GM12874 (cell line): Measurements from ENCODE around the gene MARCKS.

Experiments
- TF ChIP-seq, protein P1 (sequence below): IDR thresholded peaks from 2 replicates; pipeline ENCODE4 v1.5.1; 2011; ENCODE audit warnings: low read depth, mild to moderate bottlenecking, control low read depth, low read length, moderate library complexity; ENCODE audit not compliant: insufficient read depth

MARCKS gene

DNA sequence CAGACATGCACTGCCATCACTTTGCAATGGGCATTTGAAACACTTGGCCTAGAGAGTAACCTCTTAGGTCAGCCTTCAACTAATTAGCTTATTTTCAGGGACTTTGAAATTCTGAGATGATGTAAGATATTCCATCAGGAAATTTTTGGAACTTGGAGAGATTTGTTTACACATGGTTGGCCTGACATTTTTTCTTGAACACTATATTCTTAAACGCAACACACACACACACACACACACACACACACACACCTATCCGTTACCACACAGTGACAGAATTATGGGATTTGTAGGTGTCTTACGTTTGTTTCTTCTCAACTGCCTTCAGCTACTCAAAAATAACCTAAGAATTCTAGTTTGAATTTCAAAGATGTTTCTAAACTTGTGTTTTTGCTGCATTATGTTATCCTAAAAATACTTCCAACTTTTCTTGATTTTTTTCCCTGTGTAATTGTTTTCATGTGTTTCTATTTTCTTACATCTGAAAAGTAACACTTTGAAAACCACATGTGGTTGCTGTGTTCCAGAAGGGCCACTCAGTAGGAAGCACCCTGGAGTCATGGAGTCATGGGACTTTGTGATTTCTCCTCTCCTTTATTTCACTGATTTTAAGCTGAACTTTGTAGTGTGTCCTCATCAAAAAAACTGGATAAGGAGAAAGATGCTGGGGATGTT, 31.9 kb downstream of the MARCKS start:
- TF ChIP-seq, protein P1, sequence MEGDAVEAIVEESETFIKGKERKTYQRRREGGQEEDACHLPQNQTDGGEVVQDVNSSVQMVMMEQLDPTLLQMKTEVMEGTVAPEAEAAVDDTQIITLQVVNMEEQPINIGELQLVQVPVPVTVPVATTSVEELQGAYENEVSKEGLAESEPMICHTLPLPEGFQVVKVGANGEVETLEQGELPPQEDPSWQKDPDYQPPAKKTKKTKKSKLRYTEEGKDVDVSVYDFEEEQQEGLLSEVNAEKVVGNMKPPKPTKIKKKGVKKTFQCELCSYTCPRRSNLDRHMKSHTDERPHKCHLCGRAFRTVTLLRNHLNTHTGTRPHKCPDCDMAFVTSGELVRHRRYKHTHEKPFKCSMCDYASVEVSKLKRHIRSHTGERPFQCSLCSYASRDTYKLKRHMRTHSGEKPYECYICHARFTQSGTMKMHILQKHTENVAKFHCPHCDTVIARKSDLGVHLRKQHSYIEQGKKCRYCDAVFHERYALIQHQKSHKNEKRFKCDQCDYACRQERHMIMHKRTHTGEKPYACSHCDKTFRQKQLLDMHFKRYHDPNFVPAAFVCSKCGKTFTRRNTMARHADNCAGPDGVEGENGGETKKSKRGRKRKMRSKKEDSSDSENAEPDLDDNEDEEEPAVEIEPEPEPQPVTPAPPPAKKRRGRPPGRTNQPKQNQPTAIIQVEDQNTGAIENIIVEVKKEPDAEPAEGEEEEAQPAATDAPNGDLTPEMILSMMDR, result no peak

DNA sequence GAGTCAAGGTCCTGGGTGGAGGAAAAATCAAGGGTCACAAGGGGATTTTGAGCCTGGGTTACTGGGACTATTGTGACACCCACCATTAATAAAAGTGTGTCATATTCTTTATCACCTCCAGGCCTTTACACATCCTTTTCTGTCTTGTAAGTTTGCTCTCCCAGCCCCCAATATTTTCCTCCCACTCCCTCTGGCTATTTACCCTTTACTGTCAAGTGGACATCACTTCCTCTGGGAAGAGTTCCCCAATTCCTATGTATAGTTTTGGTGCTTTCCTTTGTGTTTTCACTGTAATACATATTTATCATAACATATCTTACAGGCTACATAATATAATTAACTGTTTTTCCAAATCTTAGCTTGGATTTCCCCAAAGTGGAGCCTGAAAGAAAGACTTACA, 36.3 kb downstream of the MARCKS start:
- TF ChIP-seq, protein P1, result no peak

DNA sequence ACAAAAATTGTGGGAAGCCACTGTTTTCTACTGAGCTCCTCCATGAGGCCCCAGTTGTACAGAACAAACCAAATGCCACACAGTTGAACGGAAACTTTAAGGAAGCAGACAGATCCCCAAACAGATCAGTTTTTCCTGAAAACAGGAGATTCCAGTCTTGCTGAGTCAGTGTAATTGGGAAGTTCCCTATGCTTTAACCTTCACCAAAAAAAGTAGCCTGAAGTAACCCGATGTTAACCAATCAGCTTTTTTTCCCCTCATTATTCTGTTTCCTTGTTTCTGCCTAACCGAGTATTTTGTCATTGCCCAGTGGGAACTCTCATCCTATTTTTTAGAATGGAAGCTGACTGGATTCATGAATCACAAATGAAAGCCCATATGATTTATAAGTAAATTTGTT, 36.7 kb downstream of the MARCKS start:
- TF ChIP-seq, protein P1, result no peak

DNA sequence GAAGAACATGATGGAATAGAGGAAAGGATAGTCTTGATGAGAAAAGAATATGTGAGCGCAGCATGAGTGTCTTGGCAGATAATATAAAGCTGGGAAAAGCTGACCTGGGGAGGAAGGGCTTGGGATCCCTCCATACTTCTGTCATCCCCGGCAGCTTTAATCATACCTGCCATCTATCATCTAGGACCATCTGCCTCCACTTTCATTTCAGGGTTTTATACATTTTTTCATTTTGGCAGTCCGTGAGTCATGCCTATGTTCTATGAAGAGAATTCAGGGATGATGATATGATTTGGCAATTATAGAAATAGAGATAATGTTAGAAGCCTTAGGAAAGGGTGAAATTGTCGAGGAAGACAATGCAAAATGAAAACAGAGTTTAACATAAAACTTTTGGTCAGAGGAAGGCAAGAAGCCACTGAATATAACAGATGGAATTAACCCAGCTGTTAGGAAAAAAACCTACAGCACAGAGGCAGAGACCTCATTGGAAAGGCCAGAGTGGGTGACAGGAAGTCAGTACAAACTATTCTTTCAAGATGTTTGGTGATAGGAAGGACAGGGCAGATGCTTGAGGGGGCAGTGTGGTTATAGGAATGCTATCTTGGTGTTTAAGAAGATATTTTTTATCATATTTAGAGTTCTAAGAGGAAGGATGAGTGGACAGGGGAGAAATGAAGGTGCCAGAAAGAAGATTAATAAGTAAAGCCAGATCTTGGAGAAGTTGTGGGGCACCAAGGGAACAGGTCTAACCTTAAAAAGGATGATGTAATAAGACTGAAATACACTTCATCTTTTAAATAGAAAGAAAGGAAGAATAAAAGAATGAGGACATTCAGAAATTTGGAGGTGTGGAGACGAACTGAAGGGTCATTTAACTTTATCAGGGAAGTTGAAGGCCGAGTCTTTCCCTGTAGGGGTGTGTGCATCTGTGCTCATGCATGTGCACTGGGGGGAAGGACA, 37.8 kb downstream of the MARCKS start:
- TF ChIP-seq, protein P1, result no peak

DNA sequence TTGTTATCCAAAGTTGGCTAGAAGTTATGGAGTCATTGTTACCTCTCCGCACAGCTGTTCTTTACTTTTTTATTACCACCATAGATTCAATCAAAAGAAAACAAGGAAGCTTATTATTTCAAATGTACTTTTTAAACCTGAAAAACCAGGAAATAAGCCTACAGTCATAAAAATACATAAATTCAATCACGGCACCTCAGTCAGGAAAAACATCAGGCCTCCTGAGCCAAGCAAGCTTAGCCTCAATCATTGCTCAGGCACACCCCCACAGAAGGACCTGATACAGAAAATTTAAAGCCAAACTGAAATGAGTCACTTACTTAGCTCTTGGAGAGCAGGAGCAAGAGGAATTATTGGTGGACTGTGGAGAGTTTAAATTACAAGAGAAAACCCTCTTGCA, 44.3 kb downstream of the MARCKS start:
- TF ChIP-seq, protein P1, result no peak

DNA sequence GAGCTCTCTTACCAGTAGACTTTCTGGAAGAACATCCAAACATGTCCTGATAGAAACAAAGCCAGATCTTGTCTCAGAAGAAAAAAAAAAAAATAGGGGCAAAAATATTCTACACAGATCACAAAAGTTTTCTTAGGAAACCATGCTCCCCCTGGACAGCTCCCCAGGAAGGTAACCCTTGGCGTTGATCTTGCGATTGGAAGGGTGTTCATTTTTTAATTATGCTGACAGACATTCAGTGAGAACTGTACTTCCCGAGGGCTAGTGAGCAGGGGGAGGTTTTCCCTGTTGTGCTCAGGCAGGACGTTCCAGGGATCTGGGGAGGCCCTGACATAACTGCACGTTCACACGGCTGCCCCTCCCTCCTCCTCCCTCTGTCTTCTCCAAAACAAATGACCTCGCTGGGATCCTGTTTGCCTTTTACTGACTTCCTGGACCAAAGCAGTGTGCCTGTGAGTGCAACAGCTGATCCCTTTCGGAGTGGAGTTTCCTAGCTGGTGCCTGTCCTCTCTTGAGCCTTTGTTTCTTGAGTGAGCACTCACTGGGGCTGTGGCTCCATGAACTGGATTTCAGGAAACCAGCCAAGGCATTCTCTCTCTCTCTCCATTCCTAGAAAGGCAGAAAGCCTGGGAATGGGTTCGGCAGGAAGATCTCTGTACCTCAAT, 46.7 kb downstream of the MARCKS start:
- TF ChIP-seq, protein P1, result no peak
